Panc1 (cell line): Measurements from ENCODE around the gene SOAT1.

Experiments
- CTCF ChIP-seq: fragments of 450-650 bp; IDR thresholded peaks from 2 replicates; pipeline ENCODE4 v1.5.1; 2017; ENCODE audit warnings: mild to moderate bottlenecking
- POLR2AphosphoS5 ChIP-seq: IDR thresholded peaks from 2 replicates; pipeline ENCODE4 v1.6.1; 2012; ENCODE audit warnings: mild to moderate bottlenecking, low read depth, low read length, moderate library complexity
- REST ChIP-seq, 2 experiments: IDR thresholded peaks; 2 replicates each; pipeline ENCODE4 v1.6.1; 2011 to 2012; ENCODE audit warnings: low read depth in 2 of 2, control low read depth in 1 of 2, low read length in 1 of 2, mild to moderate bottlenecking in 1 of 2, moderate library complexity in 1 of 2; ENCODE audit not compliant: insufficient read depth in 1 of 2

- TF ChIP-seq CTCF (no peak), REST (IDR thresholded peaks at IDR 0.05; ENCODE audit: insufficient read depth in 1 of 2, low read depth in 2 of 2, low read length in 1 of 2) (no peak), POLR2AphosphoS5 (no peak)
Measured at GRCh38 chr1:179303200-179303785, 9.7 kb downstream of the SOAT1 start.
